Neural cell (in vitro differentiated cells): ENCODE results near the gene C2CD2L.
A peak's percentile ranks its signal among the peaks of the same experiment; 100 is the strongest.

ENCODE experiments used
- CTCF ChIP-seq: fragments of 450-650 bp; IDR thresholded peaks from 2 replicates; pipeline ENCODE4 v1.5.1; 2014; ENCODE audit warnings: antibody characterized with exemption, mild to moderate bottlenecking, moderate library complexity; ENCODE audit not compliant: poor library complexity, severe bottlenecking
- EP300 ChIP-seq: fragments of 450-650 bp; conservative IDR thresholded peaks from 2 replicates; pipeline ENCODE4 v1.6.1; 2014; ENCODE audit warnings: antibody characterized with exemption, mild to moderate bottlenecking, moderate library complexity; ENCODE audit not compliant: poor library complexity, severe bottlenecking
- EZH2 ChIP-seq: fragments of 200-600, 300-800 bp; shearing (Covaris generic), sonication (generic); IDR thresholded peaks from 2 replicates; pipeline ENCODE4 v1.6.1; 2014; ENCODE audit warnings: antibody characterized with exemption, low read length, borderline replicate concordance, mild to moderate bottlenecking; ENCODE audit not compliant: insufficient read depth, poor library complexity, severe bottlenecking
- POLR2AphosphoS5 ChIP-seq: IDR thresholded peaks from 2 replicates; pipeline ENCODE4 v1.6.1; 2012
- RAD21 ChIP-seq: fragments of 450-650 bp; conservative IDR thresholded peaks from 2 replicates; pipeline ENCODE4 v1.6.1; 2014; ENCODE audit warnings: antibody characterized with exemption, mild to moderate bottlenecking, moderate library complexity
- REST ChIP-seq: IDR thresholded peaks from 2 replicates; pipeline ENCODE4 v1.6.1; 2012; ENCODE audit warnings: borderline replicate concordance
- SMC3 ChIP-seq: fragments of 450-650 bp; conservative IDR thresholded peaks from 2 replicates; pipeline ENCODE4 v1.6.1; 2014; ENCODE audit warnings: antibody characterized with exemption, mild to moderate bottlenecking, moderate library complexity; ENCODE audit not compliant: poor library complexity

- TF ChIP-seq EP300 (no peak), CTCF (peak; percentile 53), POLR2AphosphoS5 (no peak), SMC3 (no peak), RAD21 (peak; percentile 18), EZH2 (no peak), REST (no peak)
Observed at GRCh38 chr11:119100246-119100970, 6.7 kb upstream of the C2CD2L start.
